ENCODE results near the gene SEC24D.

The SEC24D gene

DNA sequence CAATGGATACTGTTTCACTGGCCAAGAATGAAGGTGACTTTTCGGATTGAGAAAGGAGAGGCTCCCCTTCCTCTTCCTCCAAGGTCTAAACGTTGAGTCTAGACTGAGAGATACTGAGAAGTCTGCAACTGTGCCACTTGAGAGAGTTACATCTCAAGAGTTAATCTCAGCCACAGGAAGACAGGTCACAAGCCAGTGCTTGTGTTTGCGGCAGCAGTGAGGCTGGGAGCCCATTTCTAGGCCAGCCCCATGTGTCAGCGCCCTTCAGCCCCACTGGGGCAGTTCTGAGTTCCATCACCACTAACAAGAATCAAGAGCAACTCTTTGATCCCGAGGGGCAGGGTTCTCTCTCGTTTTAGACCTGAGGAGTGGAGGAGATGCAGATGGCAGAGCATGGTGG lies 7.3 kb upstream of the SEC24D start:
- DNase-seq = no peak

GRCh38 chr4:118842055-118842454 lies 6.1 kb upstream of the SEC24D start:
- no peak for DNase-seq

GRCh38 chr4:118839221-118839927 lies 3.4 kb upstream of the SEC24D start:
- no peak for DNase-seq

GRCh38 chr4:118837121-118837507 lies 1.2 kb upstream of the SEC24D start:
- no peak for DNase-seq

DNA sequence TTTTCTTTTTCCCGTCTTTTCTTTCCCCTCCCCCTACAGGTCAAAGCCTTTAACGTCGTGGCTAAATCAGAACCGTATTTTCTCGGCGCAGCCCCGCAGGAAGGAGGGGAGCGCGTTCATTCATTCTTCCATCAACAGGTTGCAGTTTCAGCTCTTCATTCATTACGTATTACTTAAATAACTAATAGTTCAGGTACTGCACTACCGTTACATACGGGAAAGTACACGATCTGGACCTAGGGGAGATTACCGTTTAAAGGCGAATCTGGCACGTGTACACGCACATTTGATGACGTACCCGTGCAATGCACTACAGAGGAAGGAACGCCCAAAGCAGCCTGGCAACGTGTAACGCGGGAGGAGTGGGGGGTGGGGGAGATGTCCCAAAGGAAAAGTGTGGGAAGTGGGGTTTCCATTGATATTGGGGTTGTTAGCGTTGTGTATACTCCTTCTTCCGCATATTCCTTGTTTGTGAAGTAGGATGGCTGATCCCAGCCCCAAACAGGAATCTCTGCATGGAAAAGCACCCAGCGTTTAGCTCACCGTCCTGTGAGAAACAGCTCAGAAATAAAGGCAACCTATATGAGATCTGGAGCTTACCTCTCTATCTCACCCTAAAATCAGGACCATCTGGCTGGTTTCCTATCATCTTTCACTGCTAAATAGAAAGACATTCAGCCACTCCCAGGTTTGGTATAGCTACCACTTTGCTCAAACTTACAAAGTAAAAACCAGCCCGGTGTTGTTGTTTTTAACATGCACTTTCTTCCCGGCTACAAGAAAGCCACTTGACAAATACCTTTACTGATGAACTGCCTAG lies 585 bp upstream of the SEC24D start:
- DNase-seq = no peak

DNA sequence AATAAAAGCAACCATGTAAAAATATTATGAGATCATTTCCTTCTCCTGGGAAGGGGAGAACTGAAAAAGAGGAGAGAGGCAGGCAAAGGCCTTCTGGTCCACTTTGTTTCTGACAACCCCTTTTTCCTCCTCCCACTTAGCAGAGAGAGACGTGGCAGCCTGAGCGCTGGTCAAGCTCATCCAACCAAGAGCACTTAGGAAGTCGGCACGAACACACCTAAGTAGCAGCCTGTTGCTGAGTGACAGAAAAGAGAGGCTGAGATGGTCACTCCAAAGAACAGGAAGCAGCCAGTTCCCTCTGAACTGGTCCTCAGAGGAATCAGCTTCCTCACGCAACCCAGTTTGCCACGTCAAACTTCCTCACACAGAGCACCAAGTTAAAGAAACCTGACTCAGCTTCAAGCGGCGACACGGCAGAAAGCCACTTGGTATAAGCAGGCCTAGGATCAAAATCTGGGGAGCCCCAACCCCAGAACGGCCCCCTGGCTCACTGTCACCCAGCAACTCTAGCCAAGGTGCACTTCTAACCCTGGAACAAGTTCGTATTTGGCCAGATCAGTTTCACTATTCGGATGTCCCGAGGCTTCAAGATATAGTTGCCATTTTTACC lies 861 bp downstream of the SEC24D start:
- DNase-seq = no peak

GRCh38 chr4:118834070-118834469 lies 1.9 kb downstream of the SEC24D start:
- DNase-seq = no peak

DNA sequence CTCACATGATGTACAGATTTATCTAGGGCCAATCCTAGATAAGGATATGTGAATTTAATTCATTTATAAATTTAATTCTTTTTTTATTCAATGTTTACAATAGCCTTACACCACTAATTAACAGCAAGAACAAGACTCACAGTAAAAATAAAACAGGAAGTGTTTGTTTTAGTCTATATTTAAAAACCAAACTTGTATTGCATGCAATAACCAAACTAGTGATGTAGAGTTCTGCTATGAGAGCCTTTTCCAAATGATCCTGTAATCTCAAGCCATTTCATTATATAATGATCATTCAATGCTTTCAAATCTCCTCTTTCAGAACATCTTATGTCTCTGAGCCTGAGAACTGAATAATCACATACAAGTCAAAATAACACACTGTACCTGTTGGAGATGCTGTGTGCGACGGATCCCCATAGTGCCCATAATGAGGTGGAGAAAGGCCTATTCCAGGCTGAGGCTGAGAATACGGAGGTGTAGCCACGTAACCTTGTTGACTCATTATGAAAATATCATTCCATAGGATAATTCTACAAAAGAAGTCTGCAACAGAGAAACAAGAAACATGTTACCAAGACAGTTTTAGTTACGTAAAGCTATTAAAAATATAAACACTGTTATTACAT lies 2.6 kb downstream of the SEC24D start:
- no peak for DNase-seq

GRCh38 chr4:118829107-118829506 lies 6.8 kb downstream of the SEC24D start:
- no peak for DNase-seq

DNA sequence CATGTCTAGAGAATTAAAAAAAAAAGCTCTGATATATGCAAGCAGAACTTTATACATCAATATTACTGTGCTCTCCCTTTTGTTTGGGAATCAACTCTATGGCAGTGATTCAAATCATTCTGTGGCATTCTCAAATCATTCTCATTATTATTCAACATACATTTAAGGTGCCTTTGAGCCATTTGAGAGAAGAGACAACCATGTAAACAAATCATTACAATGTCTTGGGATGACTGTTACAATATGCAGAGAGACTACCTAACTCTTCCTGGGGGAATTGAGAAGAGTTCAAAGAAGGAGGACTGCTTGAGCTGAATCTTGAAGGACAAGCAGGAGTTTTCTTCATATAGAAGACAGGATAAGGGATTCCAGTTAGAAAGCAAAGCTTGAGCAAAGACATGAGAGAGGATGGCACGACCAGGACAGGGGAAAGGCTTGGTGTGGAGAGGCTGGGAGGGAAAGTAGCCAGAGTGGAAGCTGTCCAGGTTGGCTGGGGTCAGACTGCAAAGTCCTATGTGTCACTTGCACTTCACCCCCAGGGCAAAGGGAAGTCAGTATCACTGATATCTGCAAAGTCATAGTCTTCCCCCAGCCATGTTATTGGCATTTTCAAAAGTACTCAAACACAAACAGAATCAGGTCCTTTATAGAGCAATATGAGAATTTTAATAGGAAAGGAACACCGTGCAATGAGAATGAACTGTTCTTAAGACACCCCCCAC lies 9.0 kb downstream of the SEC24D start:
- no peak for DNase-seq

- DNase-seq = no peak
Observed at GRCh38 chr4:118825799-118826198, 10.1 kb downstream of the SEC24D start.

- DNase-seq = no peak
Observed at GRCh38 chr4:118824141-118824540, 11.8 kb downstream of the SEC24D start.

DNA sequence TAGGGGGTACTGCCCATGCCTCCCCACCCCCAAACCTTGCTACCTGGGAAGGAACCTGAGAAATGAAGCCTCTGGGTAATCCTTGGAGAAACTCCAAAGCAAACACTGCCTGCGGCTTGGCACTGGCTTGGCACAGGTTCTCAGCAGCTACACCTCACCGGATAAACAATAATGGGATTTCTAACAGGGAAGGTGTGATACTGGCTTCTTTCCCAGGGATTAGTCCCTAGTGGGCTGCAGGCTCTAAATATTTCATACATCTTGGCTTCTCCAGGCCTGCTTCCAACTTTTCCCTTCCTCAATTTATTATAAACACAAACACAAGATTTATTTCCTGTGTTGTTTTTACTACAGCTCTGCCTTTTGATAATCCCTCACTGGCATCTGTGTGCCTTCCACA lies 12.5 kb downstream of the SEC24D start:
- DNase-seq = no peak

GRCh38 chr4:118821590-118822293 lies 14.2 kb downstream of the SEC24D start:
- DNase-seq = no peak

GRCh38 chr4:118817178-118817930 lies 18.6 kb downstream of the SEC24D start:
- DNase-seq = no peak

- no peak for DNase-seq
Observed at GRCh38 chr4:118816538-118817177, 19.3 kb downstream of the SEC24D start.

GRCh38 chr4:118814891-118815290 lies 21.0 kb downstream of the SEC24D start:
- DNase-seq = no peak

DNA sequence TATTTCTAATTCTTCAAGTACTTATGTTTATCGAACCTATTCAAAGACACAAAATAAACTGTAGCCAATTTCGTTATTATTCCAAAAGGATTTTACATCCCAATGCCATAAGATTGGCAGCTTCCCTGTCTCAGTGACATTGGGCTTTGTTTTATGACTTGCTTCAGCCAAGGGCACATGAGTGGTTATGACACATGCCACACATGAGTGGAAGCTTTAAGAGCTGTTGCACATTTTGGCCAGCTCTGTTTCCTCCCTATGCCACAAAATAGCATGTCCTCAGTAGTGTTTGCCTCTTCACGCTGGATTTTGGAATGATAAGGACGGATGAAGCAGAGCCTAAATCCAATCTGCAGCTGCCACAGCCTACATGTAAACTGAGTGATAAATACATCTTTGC lies 21.9 kb downstream of the SEC24D start:
- no peak for DNase-seq

DNA sequence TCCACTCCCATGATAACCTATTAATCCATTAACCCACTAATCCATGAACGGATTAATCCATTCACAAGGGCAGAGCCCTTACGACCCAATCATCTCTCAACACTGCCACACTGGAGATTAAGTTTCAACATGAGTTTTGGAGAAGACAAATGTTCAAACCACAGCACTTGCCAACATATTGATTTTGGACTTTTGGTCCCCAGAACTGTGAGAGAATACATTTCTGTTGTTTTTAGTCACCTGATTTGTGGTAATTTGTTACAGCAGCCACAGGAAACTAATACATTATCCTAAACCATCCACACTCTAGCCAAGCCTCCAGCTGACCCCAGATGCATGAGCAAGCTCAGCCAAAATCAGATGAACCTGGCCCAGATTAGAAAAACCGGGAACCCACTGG lies 22.4 kb downstream of the SEC24D start:
- DNase-seq = no peak

- no peak for DNase-seq
Observed at GRCh38 chr4:118811832-118812231, 24.1 kb downstream of the SEC24D start.
